GM23338 (cell line): ENCODE measurements around the gene MKX. TPM values are rescaled to one million over a fixed set of nuclear protein-coding genes. Genes with fewer than 3 reads are reported as not detected.

Experiments used
- ATAC-seq: fragments of 200-7000 bp; cut with Tn5 transposase; 3 replicates; pipeline ENCODE4 v1.9.1; 2020
- DNase-seq: peaks from one replicate; pipeline ENCODE4 v3.0.0-alpha.2; 2015; ENCODE audit warnings: low spot score
- H2AFZ ChIP-seq: fragments of 200-600 bp; sonication (generic); 2 replicates; pipeline ENCODE4 v1.8.0; 2016; ENCODE audit warnings: antibody characterized with exemption, mild to moderate bottlenecking, moderate library complexity
- H3F3A ChIP-seq: fragments of 200-600 bp; sonication (generic); replicated peaks from 2 replicates; pipeline ENCODE4 v1.8.0; 2017; ENCODE audit warnings: antibody characterized with exemption, mixed run types, low read depth
- H3K27ac ChIP-seq: fragments of 200-600 bp; sonication (generic); 2 replicates; pipeline ENCODE4 v1.6.1; 2016; ENCODE audit warnings: low read depth
- H3K27me3 ChIP-seq: fragments of 200-600 bp; sonication (generic); 2 replicates; pipeline ENCODE4 v1.8.0; 2016; ENCODE audit warnings: mild to moderate bottlenecking, mixed run types, moderate library complexity; ENCODE audit not compliant: insufficient read depth
- H3K36me3 ChIP-seq: fragments of 200-600 bp; sonication (generic); 2 replicates; pipeline ENCODE4 v1.8.0; 2016; ENCODE audit warnings: mild to moderate bottlenecking; ENCODE audit not compliant: insufficient read depth
- H3K4me1 ChIP-seq: fragments of 200-600 bp; sonication (generic); 2 replicates; pipeline ENCODE4 v1.8.0; 2016; ENCODE audit warnings: mild to moderate bottlenecking, moderate library complexity; ENCODE audit not compliant: insufficient read depth
- H3K4me2 ChIP-seq: fragments of 200-600 bp; sonication (generic); 2 replicates; pipeline ENCODE4 v1.7.1; 2017; ENCODE audit warnings: mixed run types
- H3K4me3 ChIP-seq: fragments of 200-600 bp; sonication (generic); 2 replicates; pipeline ENCODE4 v1.6.1; 2016; ENCODE audit warnings: mixed run types
- H3K79me2 ChIP-seq: fragments of 200-600 bp; sonication (generic); replicated peaks from 2 replicates; pipeline ENCODE4 v1.8.0; 2017; ENCODE audit warnings: mild to moderate bottlenecking; ENCODE audit not compliant: insufficient read depth
- H3K9me2 ChIP-seq: fragments of 200-600 bp; sonication (generic); 2 replicates; pipeline ENCODE4 v1.8.0; 2017; ENCODE audit not compliant: insufficient read depth
- H4K20me1 ChIP-seq: fragments of 200-600 bp; sonication (generic); replicated peaks from 2 replicates; pipeline ENCODE4 v1.8.0; 2017; ENCODE audit warnings: mild to moderate bottlenecking; ENCODE audit not compliant: insufficient read depth
- H3K27ac Mint-ChIP-seq: 2 replicates; pipeline ENCODE4 v1.8.0; 2020; ENCODE audit warnings: inconsistent platforms, mild to moderate bottlenecking, moderate library complexity, mixed read lengths
- H3K27me3 Mint-ChIP-seq: 3 replicates; pipeline ENCODE4 v1.8.0; 2022; ENCODE audit warnings: low read depth, mild to moderate bottlenecking, moderate library complexity, mixed read lengths, inconsistent platforms; ENCODE audit not compliant: insufficient read depth, poor library complexity
- H3K36me3 Mint-ChIP-seq: 3 replicates; pipeline ENCODE4 v1.8.0; 2021; ENCODE audit warnings: low read depth, mild to moderate bottlenecking, inconsistent platforms, moderate library complexity, mixed read lengths
- H3K4me1 Mint-ChIP-seq: 3 replicates; pipeline ENCODE4 v1.8.0; 2020; ENCODE audit warnings: mild to moderate bottlenecking, inconsistent platforms, mixed read lengths
- H3K4me3 Mint-ChIP-seq: 3 replicates; pipeline ENCODE4 v1.8.0; 2021; ENCODE audit warnings: moderate library complexity, mild to moderate bottlenecking, inconsistent platforms, mixed read lengths
- H3K9me3 Mint-ChIP-seq: 3 replicates; pipeline ENCODE4 v1.8.0; 2020; ENCODE audit warnings: moderate library complexity, mild to moderate bottlenecking, inconsistent platforms, mixed read lengths
- CTCF ChIP-seq, 2 experiments: fragments of 200-600 bp in 1 of 2; sonication (generic) in 1 of 2; conservative IDR thresholded peaks; 2 replicates each; pipeline versions ENCODE4 v1.5.1 to v1.6.1; 2016 to 2017; ENCODE audit warnings: antibody characterized with exemption in 2 of 2, low read depth in 2 of 2, mild to moderate bottlenecking in 2 of 2, moderate library complexity in 1 of 2
- ETS1 ChIP-seq: IDR thresholded peaks from 2 replicates; pipeline ENCODE4 v1.6.1; 2016; ENCODE audit warnings: antibody characterized with exemption
- POLR2AphosphoS5 ChIP-seq: IDR thresholded peaks from 2 replicates; pipeline ENCODE4 v1.6.1; 2016; ENCODE audit warnings: antibody characterized with exemption, low read depth
- REST ChIP-seq: IDR thresholded peaks from one replicate; pipeline ENCODE4 v1.6.1; 2018; ENCODE audit warnings: antibody characterized with exemption; ENCODE audit not compliant: unreplicated experiment
- ZNF331 ChIP-seq: fragments of 250-450 bp; sonication (Bioruptor Pico); IDR thresholded peaks from 2 replicates; pipeline ENCODE4 v1.5.0; 2020; ENCODE audit warnings: low read depth, mild to moderate bottlenecking, moderate library complexity
- ZNF462 ChIP-seq: fragments of 250-450 bp; sonication (Bioruptor Pico); IDR thresholded peaks from 2 replicates; pipeline ENCODE4 v1.5.0; 2020; ENCODE audit warnings: mild to moderate bottlenecking, moderate library complexity
- polyA plus RNA-seq: library from polyadenylated mRNA; unstranded; fragments of >200 nt; fragmentation: Nextera tagmentation; extraction: Ambion mirVana; gene quantifications from 2 replicates; pipeline ENCODE4 v1.2.1, GENCODE V29; 2016
- total RNA-seq: library from RNA; depleted of rRNA; stranded (reverse); fragments of >200 nt; shearing (Covaris generic); gene quantifications from 2 replicates; pipeline ENCODE4 v1.2.3, GENCODE V29; 2014

The MKX gene
- total and polyA plus RNA-seq, 2 experiments from 2014 or later, result 0.66 to 0.97 TPM

- Histone ChIP-seq H3K27me3 (no peaks in the 10 kb centered on the region), H3K36me3 (no peaks in the 10 kb centered on the region), H4K20me1 (no peaks in the 10 kb centered on the region), H3F3A (no peaks in the 10 kb centered on the region), H3K9me2 (no peaks in the 10 kb centered on the region), H3K4me2 (no peak overlapping the region), H3K4me1 (no peaks in the 10 kb centered on the region), H2AFZ (no peak overlapping the region; the same call in 1 of the 2 replicates), H3K27ac (no peak overlapping the region), H3K79me2 (no peaks in the 10 kb centered on the region), H3K4me3 (no peak overlapping the region)
- no peaks in the 10 kb centered on the region for H3K36me3 Mint-ChIP-seq
- no peak overlapping the region for H3K27ac Mint-ChIP-seq
- TF ChIP-seq ETS1 (no peak), REST (no peak), ZNF462 (no peak), POLR2AphosphoS5 (no peak), CTCF (conservative IDR thresholded peaks at IDR 0.05; ENCODE audit: low read depth in 2 of 2) (no peak), ZNF331 (CRISPR knock-in tag) (no peak)
- H3K9me3 Mint-ChIP-seq, result no peaks in the 10 kb centered on the region
- no peak for ATAC-seq
- H3K27me3 Mint-ChIP-seq, result peaks cover 6% of the 10 kb centered on the region
- DNase-seq, result no peak
- no peak overlapping the region for H3K4me3 Mint-ChIP-seq
- H3K4me1 Mint-ChIP-seq, result peaks cover 4% of the 10 kb centered on the region
Observed at GRCh38 chr10:27664461-27664860, 81.2 kb downstream of the MKX start.
